HG03439 (cell line): ENCODE results near the gene ACOT6.
"Not testable (repeated sequence)": the region's sequence is repeated elsewhere in the genome, so short reads cannot be mapped to it uniquely, and the experiment has no call there.

ENCODE experiments used
- ATAC-seq: cut with Tn5 transposase; IDR thresholded peaks from one replicate; pipeline ENCODE4 v1.9.1; 2021; ENCODE audit warnings: mild to moderate bottlenecking, moderate library complexity; ENCODE audit not compliant: unreplicated experiment

Gene ACOT6

GRCh38 chr14:73644531-73645247 lies 32.4 kb downstream of the ACOT6 start, which contains the start of gene DNAL1:
DNAL1 (plus strand) TSS chr14:73644986; CDS start chr14:73645040, 54 bp downstream.
- ATAC-seq, result peak; percentile 98

GRCh38 chr14:73645248-73645610 lies 32.9 kb downstream of the ACOT6 start:
- peak; percentile 17 for ATAC-seq

GRCh38 chr14:73651005-73651404 lies 38.7 kb downstream of the ACOT6 start:
- no peak for ATAC-seq

GRCh38 chr14:73655851-73656250 lies 43.5 kb downstream of the ACOT6 start:
- no peak for ATAC-seq

GRCh38 chr14:73659202-73659601 lies 46.9 kb downstream of the ACOT6 start:
- ATAC-seq, result not testable (repeated sequence)

- no peak for ATAC-seq
Observed at GRCh38 chr14:73660511-73660910, 48.2 kb downstream of the ACOT6 start.

- no peak for ATAC-seq
Observed at GRCh38 chr14:73661872-73662271, 49.6 kb downstream of the ACOT6 start.

GRCh38 chr14:73662487-73662943 lies 50.2 kb downstream of the ACOT6 start:
- ATAC-seq, result no peak

GRCh38 chr14:73663548-73664212 lies 51.4 kb downstream of the ACOT6 start:
- ATAC-seq, result no peak

- ATAC-seq, result no peak
Observed at GRCh38 chr14:73665130-73665529, 52.8 kb downstream of the ACOT6 start.

- ATAC-seq, result no peak
Observed at GRCh38 chr14:73666583-73666982, 54.3 kb downstream of the ACOT6 start.

- no peak for ATAC-seq
Observed at GRCh38 chr14:73667854-73668253, 55.5 kb downstream of the ACOT6 start.
